ENCODE measurements around the gene CHRNB4.

- TF ChIP-seq, protein P1, sequence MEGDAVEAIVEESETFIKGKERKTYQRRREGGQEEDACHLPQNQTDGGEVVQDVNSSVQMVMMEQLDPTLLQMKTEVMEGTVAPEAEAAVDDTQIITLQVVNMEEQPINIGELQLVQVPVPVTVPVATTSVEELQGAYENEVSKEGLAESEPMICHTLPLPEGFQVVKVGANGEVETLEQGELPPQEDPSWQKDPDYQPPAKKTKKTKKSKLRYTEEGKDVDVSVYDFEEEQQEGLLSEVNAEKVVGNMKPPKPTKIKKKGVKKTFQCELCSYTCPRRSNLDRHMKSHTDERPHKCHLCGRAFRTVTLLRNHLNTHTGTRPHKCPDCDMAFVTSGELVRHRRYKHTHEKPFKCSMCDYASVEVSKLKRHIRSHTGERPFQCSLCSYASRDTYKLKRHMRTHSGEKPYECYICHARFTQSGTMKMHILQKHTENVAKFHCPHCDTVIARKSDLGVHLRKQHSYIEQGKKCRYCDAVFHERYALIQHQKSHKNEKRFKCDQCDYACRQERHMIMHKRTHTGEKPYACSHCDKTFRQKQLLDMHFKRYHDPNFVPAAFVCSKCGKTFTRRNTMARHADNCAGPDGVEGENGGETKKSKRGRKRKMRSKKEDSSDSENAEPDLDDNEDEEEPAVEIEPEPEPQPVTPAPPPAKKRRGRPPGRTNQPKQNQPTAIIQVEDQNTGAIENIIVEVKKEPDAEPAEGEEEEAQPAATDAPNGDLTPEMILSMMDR (conservative IDR thresholded peaks at IDR 0.05): no peak
- no peak for TF ChIP-seq EZH2 (IDR thresholded peaks at IDR 0.05; ENCODE audit: low read depth)
Observed at GRCh38 chr15:78620527-78621421, 20.2 kb downstream of the CHRNB4 start, which contains the start of gene CHRNA3.
